HG03135 (cell line): ENCODE measurements around the gene GCNT2.
"Not testable (repeated sequence)": the region's sequence is repeated elsewhere in the genome, so short reads cannot be mapped to it uniquely, and the experiment has no call there.

Source experiments
- ATAC-seq: cut with Tn5 transposase; IDR thresholded peaks from one replicate; pipeline ENCODE4 v1.9.1; 2021; ENCODE audit warnings: mild to moderate bottlenecking, moderate library complexity; ENCODE audit not compliant: unreplicated experiment

The GCNT2 gene

GRCh38 chr6:10599046-10599445 is 77.9 kb downstream of the GCNT2 start:
- no peak for ATAC-seq

- ATAC-seq, result not testable (repeated sequence)
These were observed 79.5 kb downstream of the GCNT2 start for GRCh38 chr6:10600681-10601080.

- no peak for ATAC-seq
These were observed 82.1 kb downstream of the GCNT2 start for GRCh38 chr6:10603219-10603618.

- ATAC-seq, result no peak
These were observed 87.9 kb downstream of the GCNT2 start for GRCh38 chr6:10609038-10609437.

GRCh38 chr6:10610289-10610688 is 89.1 kb downstream of the GCNT2 start:
- ATAC-seq, result no peak

GRCh38 chr6:10612161-10612560 is 91.0 kb downstream of the GCNT2 start:
- no peak for ATAC-seq

GRCh38 chr6:10613077-10613476 is 91.9 kb downstream of the GCNT2 start:
- no peak for ATAC-seq

GRCh38 chr6:10613723-10614122 is 92.6 kb downstream of the GCNT2 start:
- ATAC-seq, result no peak

GRCh38 chr6:10615675-10616074 is 94.5 kb downstream of the GCNT2 start:
- ATAC-seq, result no peak

- ATAC-seq, result not testable (repeated sequence)
These were observed 95.1 kb downstream of the GCNT2 start for GRCh38 chr6:10616266-10616665.

- ATAC-seq, result no peak
These were observed 96.0 kb downstream of the GCNT2 start for GRCh38 chr6:10617008-10617696.

- no peak for ATAC-seq
These were observed 97.3 kb downstream of the GCNT2 start for GRCh38 chr6:10618409-10618808.

GRCh38 chr6:10621213-10621612 is 100.1 kb downstream of the GCNT2 start:
- ATAC-seq, result no peak

GRCh38 chr6:10621847-10622246 is 100.7 kb downstream of the GCNT2 start:
- ATAC-seq, result no peak

- no peak for ATAC-seq
These were observed 103.7 kb downstream of the GCNT2 start for GRCh38 chr6:10624836-10625235.

- ATAC-seq, result no peak
These were observed 105.1 kb downstream of the GCNT2 start for GRCh38 chr6:10626154-10626741.

GRCh38 chr6:10627800-10628199 is 106.6 kb downstream of the GCNT2 start:
- ATAC-seq, result no peak

GRCh38 chr6:10630178-10630577 is 109.0 kb downstream of the GCNT2 start:
- ATAC-seq, result no peak

GRCh38 chr6:10633216-10633615 is 112.1 kb downstream of the GCNT2 start:
- peak; percentile 92 for ATAC-seq

- ATAC-seq, result no peak
These were observed 119.3 kb downstream of the GCNT2 start for GRCh38 chr6:10640412-10640811.

- ATAC-seq, result no peak
These were observed 120.4 kb downstream of the GCNT2 start for GRCh38 chr6:10641528-10641927.

- peak; percentile 77 for ATAC-seq
These were observed 122.1 kb downstream of the GCNT2 start for GRCh38 chr6:10643201-10643651.

- no peak for ATAC-seq
These were observed 123.1 kb downstream of the GCNT2 start for GRCh38 chr6:10644225-10644624.
